ENCODE measurements around the gene SCGB1C2.
"Not testable (repeated sequence)": the region's sequence is repeated elsewhere in the genome, so short reads cannot be mapped to it uniquely, and the experiment has no call there.

Gene SCGB1C2

GRCh38 chr17:149231-149630 lies 11.9 kb downstream of the SCGB1C2 start:
- no peak for DNase-seq (ENCODE audit: low spot score)

GRCh38 chr17:149897-150584 lies 12.7 kb downstream of the SCGB1C2 start:
- no peak for DNase-seq (ENCODE audit: low spot score)

- DNase-seq (ENCODE audit: low spot score) = no peak
Measured at GRCh38 chr17:151004-151403, 13.6 kb downstream of the SCGB1C2 start.

- DNase-seq (ENCODE audit: low spot score) = no peak
Measured at GRCh38 chr17:151886-152859, 14.8 kb downstream of the SCGB1C2 start.

- DNase-seq (ENCODE audit: low spot score) = no peak
Measured at GRCh38 chr17:152860-153420, 15.6 kb downstream of the SCGB1C2 start.

GRCh38 chr17:153851-154250 lies 16.5 kb downstream of the SCGB1C2 start:
- DNase-seq (ENCODE audit: low spot score) = no peak

GRCh38 chr17:155576-155975 lies 18.2 kb downstream of the SCGB1C2 start:
- no peak for DNase-seq (ENCODE audit: low spot score)

GRCh38 chr17:156094-156621 lies 18.8 kb downstream of the SCGB1C2 start:
- no peak for DNase-seq (ENCODE audit: low spot score)

GRCh38 chr17:156946-157345 lies 19.6 kb downstream of the SCGB1C2 start:
- DNase-seq (ENCODE audit: low spot score) = no peak

GRCh38 chr17:157901-158300 lies 20.5 kb downstream of the SCGB1C2 start:
- DNase-seq (ENCODE audit: low spot score) = no peak

GRCh38 chr17:158379-158778 lies 21.0 kb downstream of the SCGB1C2 start:
- DNase-seq (ENCODE audit: low spot score) = no peak

- DNase-seq (ENCODE audit: low spot score) = no peak
Measured at GRCh38 chr17:159609-160008, 22.2 kb downstream of the SCGB1C2 start.

- no peak for DNase-seq (ENCODE audit: low spot score)
Measured at GRCh38 chr17:160336-160735, 23.0 kb downstream of the SCGB1C2 start.

- no peak for DNase-seq (ENCODE audit: low spot score)
Measured at GRCh38 chr17:161481-161880, 24.1 kb downstream of the SCGB1C2 start.

- DNase-seq (ENCODE audit: low spot score) = no peak
Measured at GRCh38 chr17:162689-163088, 25.3 kb downstream of the SCGB1C2 start.

GRCh38 chr17:163514-164098 lies 26.2 kb downstream of the SCGB1C2 start:
- no peak for DNase-seq (ENCODE audit: low spot score)

- peak; percentile 79 for DNase-seq (ENCODE audit: low spot score)
Measured at GRCh38 chr17:164303-165235, 27.2 kb downstream of the SCGB1C2 start.

- no peak for DNase-seq (ENCODE audit: low spot score)
Measured at GRCh38 chr17:165939-166338, 28.6 kb downstream of the SCGB1C2 start.

- not testable (repeated sequence) for DNase-seq (ENCODE audit: low spot score)
Measured at GRCh38 chr17:168614-169013, 31.2 kb downstream of the SCGB1C2 start.

GRCh38 chr17:170130-170670 lies 32.8 kb downstream of the SCGB1C2 start:
- DNase-seq (ENCODE audit: low spot score) = no peak

- no peak for DNase-seq (ENCODE audit: low spot score)
Measured at GRCh38 chr17:171871-172270, 34.5 kb downstream of the SCGB1C2 start.
